Stimulated activated CD4-positive, alpha-beta T cell treated with anti-CD3 and anti-CD28 coated beads, Interleukin-1b, Interleukin-23, amount 100 ng/mL, for 48 hours (primary cell): ENCODE data around the gene ZNF614.
"Not testable (repeated sequence)": the region's sequence is repeated elsewhere in the genome, so short reads cannot be mapped to it uniquely, and the experiment has no call there.

ENCODE experiments used
- DNase-seq: peaks from one replicate; pipeline ENCODE4 v3.0.0-alpha.2; 2020

ZNF614 gene

GRCh38 chr19:51986309-51987291 is 41.6 kb downstream of the ZNF614 start, which contains the start of gene ZNF350:
ZNF350 (minus strand) TSS chr19:51986840; CDS start chr19:51974360, 12,480 bp downstream.
- peak; percentile 89 for DNase-seq

DNA sequence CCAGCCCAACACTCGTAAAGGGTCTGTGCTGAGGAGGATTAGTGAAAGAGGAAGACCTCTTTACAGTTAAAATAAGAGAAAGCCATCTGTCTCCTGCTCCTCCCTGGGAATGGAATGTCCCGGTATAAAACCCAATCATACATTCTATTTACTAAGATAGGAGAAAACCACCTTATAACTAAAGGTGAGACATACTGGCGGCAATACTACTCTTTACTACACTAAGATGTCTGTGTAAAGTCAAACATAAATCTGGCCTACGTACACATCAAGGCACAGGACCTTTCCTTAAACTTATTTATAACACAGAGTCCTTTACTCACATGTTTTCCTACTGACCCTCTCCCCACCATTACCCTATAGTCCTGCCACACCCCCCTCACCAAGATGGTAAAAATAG is 44.8 kb downstream of the ZNF614 start:
- no peak for DNase-seq

DNA sequence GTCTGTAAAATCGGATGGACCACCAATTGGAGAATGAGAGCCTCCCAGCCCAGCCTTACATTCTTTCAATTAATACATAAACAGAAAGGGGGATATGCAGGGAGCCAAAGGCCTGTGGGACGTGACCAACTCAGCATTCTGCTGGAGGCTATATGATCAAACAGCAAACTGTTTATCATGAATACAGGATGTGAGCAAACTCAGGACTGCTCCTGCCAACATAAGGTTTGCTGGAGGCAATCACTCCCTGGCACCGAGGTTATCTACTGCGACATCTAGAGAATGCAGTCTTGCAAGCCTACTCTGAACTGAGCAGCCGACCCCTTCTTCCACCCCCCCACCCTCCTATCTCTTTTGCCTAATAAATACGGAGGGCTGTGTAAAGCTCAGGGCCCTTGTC is 47.3 kb downstream of the ZNF614 start:
- DNase-seq: not testable (repeated sequence)

GRCh38 chr19:51980116-51980736 is 48.0 kb downstream of the ZNF614 start:
- DNase-seq: no peak

GRCh38 chr19:51978882-51979281 is 49.3 kb downstream of the ZNF614 start:
- no peak for DNase-seq

- DNase-seq: no peak
Observed at GRCh38 chr19:51977346-51977745, 50.8 kb downstream of the ZNF614 start.

- no peak for DNase-seq
Observed at GRCh38 chr19:51976852-51977251, 51.3 kb downstream of the ZNF614 start.

DNA sequence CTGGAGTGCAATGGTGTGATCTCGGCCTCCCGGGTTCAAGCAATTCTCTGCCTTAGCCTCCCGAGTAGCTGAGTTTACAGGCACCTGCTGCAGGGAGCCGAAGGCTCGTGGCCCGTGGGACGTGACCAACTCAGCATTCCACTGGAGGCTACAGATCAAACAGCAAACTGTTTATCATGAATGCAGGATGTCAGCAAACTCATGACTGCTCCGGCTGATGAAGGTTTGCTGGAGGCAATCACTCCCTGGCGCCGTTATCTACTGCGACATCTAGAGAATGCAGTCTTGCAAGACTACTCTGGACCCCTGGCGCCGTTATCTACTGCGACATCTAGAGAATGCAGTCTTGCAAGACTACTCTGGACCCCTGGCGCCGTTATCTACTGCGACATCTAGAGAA is 52.4 kb downstream of the ZNF614 start:
- not testable (repeated sequence) for DNase-seq

DNA sequence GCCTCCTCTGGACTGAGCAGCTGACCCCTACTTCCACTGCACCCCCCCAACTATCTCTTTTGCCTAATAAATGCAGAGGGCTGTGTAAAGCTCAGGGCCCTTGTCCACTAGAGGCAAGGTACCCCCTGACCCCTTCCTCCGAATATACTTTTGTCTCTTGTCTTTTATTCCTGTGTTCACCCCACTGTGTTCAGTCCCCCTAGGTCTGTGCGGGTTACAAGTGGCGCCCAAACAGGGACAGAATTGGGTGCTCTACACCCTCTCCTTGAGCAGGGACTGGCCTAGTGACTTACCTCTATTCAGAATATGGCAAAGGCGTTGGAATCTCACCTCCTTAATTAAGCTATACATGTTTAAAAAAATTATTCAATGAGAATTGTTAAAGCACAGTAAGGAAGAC is 56.6 kb downstream of the ZNF614 start:
- no peak for DNase-seq

GRCh38 chr19:51970718-51971117 is 57.5 kb downstream of the ZNF614 start:
- no peak for DNase-seq

DNA sequence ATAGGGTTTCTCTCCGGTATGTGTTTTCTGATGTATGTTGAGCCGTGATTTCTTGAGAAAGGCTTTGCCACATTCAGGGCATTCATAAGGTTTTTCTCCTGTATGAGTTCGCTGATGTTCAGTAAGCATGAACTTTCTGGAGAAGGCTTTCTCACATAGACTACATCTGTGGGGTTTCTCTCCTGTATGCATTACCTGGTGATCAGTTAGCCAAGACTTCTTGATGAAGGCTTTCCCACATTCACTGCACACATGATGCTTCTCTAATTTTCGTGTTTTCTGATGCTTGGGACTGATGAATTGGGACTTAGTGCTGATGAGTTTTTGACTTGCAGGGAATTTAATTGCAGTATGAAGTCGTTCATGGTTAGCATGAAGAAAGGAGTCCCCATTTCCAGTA is 62.6 kb downstream of the ZNF614 start:
- DNase-seq: no peak
